Measurements from ENCODE around the gene RUNX3. TPM values are rescaled to one million over a fixed set of nuclear protein-coding genes. Genes with fewer than 3 reads are reported as not detected.

RUNX3 gene
- total RNA-seq, 1 experiment from 2014 or later, result 0.33 TPM

GRCh38 chr1:24875257-24875656, 54.8 kb downstream of the RUNX3 start:
- H3K27me3 Mint-ChIP-seq (ENCODE audit: low read depth), result no peaks in the 10 kb centered on the region; the same call in 1 of the 2 replicates
- no CpG with 5 or more reads among the region's 8 CpGs for whole genome bisulfite sequencing (ENCODE audit: extremely low coverage, insufficient read length, low lambda C conversion rate)
- no peak for DNase-seq

More at GRCh38 chr1:24875257-24875656, 54.8 kb downstream of the RUNX3 start:
- H3K23me2 ChIP-seq (ENCODE audit: insufficient read length, low read depth, low read length, poor library complexity, severe bottlenecking), result no peaks in the 10 kb centered on the region
- H3K9me3 ChIP-seq (ENCODE audit: control insufficient read depth, low read depth, low read length), result no peaks in the 10 kb centered on the region
- H3K4me3 Mint-ChIP-seq, result no peak overlapping the region
- H3K4me1 Mint-ChIP-seq, result peaks cover 11 to 12% of the 10 kb centered on the region in 2 experiments
- no peak overlapping the region for H3K18ac ChIP-seq (ENCODE audit: insufficient read length, low read depth, low read length)
- H4K91ac ChIP-seq (ENCODE audit: insufficient read length, low read depth, low read length), result no peak overlapping the region
- H3K27me3 ChIP-seq (ENCODE audit: insufficient read depth, low read length), result no peaks in the 10 kb centered on the region
- H4K20me1 ChIP-seq (ENCODE audit: control insufficient read depth, insufficient read depth, insufficient read length), result no peaks in the 10 kb centered on the region
- H3K4ac ChIP-seq (ENCODE audit: low read depth, low read length), result no peak overlapping the region
- no peak overlapping the region for H2AK5ac ChIP-seq (ENCODE audit: insufficient read length, low read length)
- no peak overlapping the region for H4K5ac ChIP-seq (ENCODE audit: insufficient read length, low read depth, low read length)
- H3K36me3 Mint-ChIP-seq (ENCODE audit: insufficient read depth in 1 of 3, low read depth in 3 of 3), result no peaks in the 10 kb centered on the region
- no peak overlapping the region for H2BK15ac ChIP-seq (ENCODE audit: low read depth, low read length)
- H3K14ac ChIP-seq (ENCODE audit: insufficient read depth, low read length), result no peak overlapping the region
- no peak overlapping the region for H3T11ph ChIP-seq (ENCODE audit: low read length)
- H3K4me1 ChIP-seq (ENCODE audit: insufficient read depth, low read length), result no peaks in the 10 kb centered on the region
- no peak overlapping the region for H2BK12ac ChIP-seq (ENCODE audit: insufficient read length, low read depth, low read length)
- TF ChIP-seq, protein P1, sequence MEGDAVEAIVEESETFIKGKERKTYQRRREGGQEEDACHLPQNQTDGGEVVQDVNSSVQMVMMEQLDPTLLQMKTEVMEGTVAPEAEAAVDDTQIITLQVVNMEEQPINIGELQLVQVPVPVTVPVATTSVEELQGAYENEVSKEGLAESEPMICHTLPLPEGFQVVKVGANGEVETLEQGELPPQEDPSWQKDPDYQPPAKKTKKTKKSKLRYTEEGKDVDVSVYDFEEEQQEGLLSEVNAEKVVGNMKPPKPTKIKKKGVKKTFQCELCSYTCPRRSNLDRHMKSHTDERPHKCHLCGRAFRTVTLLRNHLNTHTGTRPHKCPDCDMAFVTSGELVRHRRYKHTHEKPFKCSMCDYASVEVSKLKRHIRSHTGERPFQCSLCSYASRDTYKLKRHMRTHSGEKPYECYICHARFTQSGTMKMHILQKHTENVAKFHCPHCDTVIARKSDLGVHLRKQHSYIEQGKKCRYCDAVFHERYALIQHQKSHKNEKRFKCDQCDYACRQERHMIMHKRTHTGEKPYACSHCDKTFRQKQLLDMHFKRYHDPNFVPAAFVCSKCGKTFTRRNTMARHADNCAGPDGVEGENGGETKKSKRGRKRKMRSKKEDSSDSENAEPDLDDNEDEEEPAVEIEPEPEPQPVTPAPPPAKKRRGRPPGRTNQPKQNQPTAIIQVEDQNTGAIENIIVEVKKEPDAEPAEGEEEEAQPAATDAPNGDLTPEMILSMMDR (conservative IDR thresholded peaks at IDR 0.05), result no peak
- H2BK120ac ChIP-seq (ENCODE audit: low read depth, low read length, poor library complexity, severe bottlenecking), result no peak overlapping the region
- H3K23ac ChIP-seq (ENCODE audit: insufficient read length, low read depth, low read length), result no peak overlapping the region
- no peaks in the 10 kb centered on the region; a peak in 2 of 5 replicates for H3K9me3 Mint-ChIP-seq
- no peaks in the 10 kb centered on the region for H3K79me1 ChIP-seq (ENCODE audit: insufficient read depth, low read depth, low read length, poor library complexity, severe bottlenecking)
- H3K79me2 ChIP-seq (ENCODE audit: insufficient read depth, low read length), result no peaks in the 10 kb centered on the region
- H4K8ac ChIP-seq (replicated peaks; ENCODE audit: insufficient read length, low read depth, low read length), result no peak overlapping the region
- H3K27ac ChIP-seq (ENCODE audit: insufficient read length, low read depth, low read length), result no peak overlapping the region
- no peak overlapping the region for H3K56ac ChIP-seq (ENCODE audit: insufficient read length, low read depth, low read length)
- H2AFZ ChIP-seq (ENCODE audit: low read length), result no peak overlapping the region
- no peak overlapping the region for H2BK5ac ChIP-seq (ENCODE audit: insufficient read length, low read length)
- no peak overlapping the region for H3K4me2 ChIP-seq (ENCODE audit: insufficient read depth, insufficient read length, low read length)
- no peak overlapping the region for H3K27ac Mint-ChIP-seq
- no peak overlapping the region for H3K9ac ChIP-seq (ENCODE audit: extremely low read depth, insufficient read length, low read length)
- H2BK20ac ChIP-seq (ENCODE audit: low read depth, low read length, poor library complexity, severe bottlenecking), result no peak overlapping the region

Measured in H9 (cell line).